HCT116 (cell line): ENCODE measurements around the gene APOL4.

ENCODE experiments used
- ATF3 ChIP-seq: IDR thresholded peaks from 2 replicates; pipeline ENCODE4 v1.6.1; 2012
- CBX3 ChIP-seq: IDR thresholded peaks from 2 replicates; pipeline ENCODE4 v1.6.1; 2012; ENCODE audit warnings: low read depth
- CEBPB ChIP-seq: IDR thresholded peaks from 2 replicates; pipeline ENCODE4 v1.6.1; 2012; ENCODE audit warnings: low read depth
- CTCF ChIP-seq, 3 experiments: fragments of 200-600 bp in 1 of 3; sonication (generic) in 1 of 3; IDR thresholded peaks in 2 of 3; conservative IDR thresholded peaks in 1 of 3; 2 replicates each; pipeline ENCODE4 v1.5.1; 2012 to 2017; ENCODE audit warnings: low read depth in 2 of 3, low read length in 2 of 3, antibody characterized with exemption in 1 of 3, borderline replicate concordance in 1 of 3, control low read depth in 1 of 3, mild to moderate bottlenecking in 1 of 3, mixed read lengths in 1 of 3, mixed run types in 1 of 3, moderate library complexity in 1 of 3; ENCODE audit not compliant: insufficient read depth in 1 of 3
- EGR1 ChIP-seq: IDR thresholded peaks from 2 replicates; pipeline ENCODE4 v1.6.1; 2012; ENCODE audit warnings: low read depth
- EZH2phosphoT487 ChIP-seq: fragments of 200-600 bp; IDR thresholded peaks from 2 replicates; pipeline ENCODE4 v1.6.1; 2018; ENCODE audit warnings: antibody characterized with exemption, borderline replicate concordance
- JUND ChIP-seq: IDR thresholded peaks from 2 replicates; pipeline ENCODE4 v1.6.1; 2012
- MAX ChIP-seq: IDR thresholded peaks from 2 replicates; pipeline ENCODE4 v1.6.1; 2012
- POLR2A ChIP-seq: IDR thresholded peaks from 2 replicates; pipeline ENCODE4 v1.7.0; 2011; ENCODE audit warnings: borderline replicate concordance; ENCODE audit not compliant: insufficient read depth, insufficient read length; ENCODE audit errors: extremely low read depth
- POLR2AphosphoS5 ChIP-seq: IDR thresholded peaks from 2 replicates; pipeline ENCODE4 v1.6.1; 2011; ENCODE audit warnings: mild to moderate bottlenecking, low read depth, low read length, moderate library complexity
- REST ChIP-seq: IDR thresholded peaks from 2 replicates; pipeline ENCODE4 v1.6.1; 2012; ENCODE audit warnings: low read depth
- SP1 ChIP-seq: IDR thresholded peaks from 2 replicates; pipeline ENCODE4 v1.6.1; 2012; ENCODE audit warnings: low read depth
- SRF ChIP-seq: IDR thresholded peaks from 2 replicates; pipeline ENCODE4 v1.6.1; 2012; ENCODE audit warnings: low read depth

GRCh38 chr22:36164621-36165020, 37.0 kb downstream of the APOL4 start:
- TF ChIP-seq POLR2A (no peak), SP1 (no peak), CTCF (IDR thresholded peaks at IDR 0.05 in 2 of 3, conservative IDR thresholded peaks at IDR 0.05 in 1 of 3; ENCODE audit: borderline replicate concordance in 1 of 3, insufficient read depth in 1 of 3, low read depth in 2 of 3, low read length in 2 of 3) (no peak), CBX3 (no peak), REST (no peak), MAX (no peak), EGR1 (no peak), POLR2AphosphoS5 (no peak), JUND (no peak), EZH2phosphoT487 (no peak), SRF (no peak), ATF3 (no peak), CEBPB (no peak)
